ENCODE results near the gene RNF13. TPM values are rescaled to one million over a fixed set of nuclear protein-coding genes. Genes with fewer than 3 reads are reported as not detected.

RNF13 gene
- total RNA-seq, 4 donors from 2014 or later, result 62.3 to 106 (median 91.1) TPM

GRCh38 chr3:149967086-149967685 lies 154.2 kb downstream of the RNF13 start:
- Histone ChIP-seq H3K9me3 (no peaks in the 10 kb centered on the region), H3K27me3 (no peaks in the 10 kb centered on the region), H3K4me3 (no peak overlapping the region), H3K27ac (peak overlapping the region in 2 of 4 donors; percentile 98), H3K36me3 (peaks cover 0 to 12% of the 10 kb centered on the region in 2 donors), H3K4me1 (peaks cover 4 to 68% (median 17%) of the 10 kb centered on the region in 3 donors)
- TF ChIP-seq POLR2A (IDR thresholded peaks at IDR 0.05) (no peak), CTCF (IDR thresholded peaks at IDR 0.05) (peak; percentile 39 to 67 (median 60))
- ATAC-seq, result no peak
- WGBS, 2 donors (ENCODE audit: low coverage in 1 of 2), result 15% methylated on average over 9 of the region's 9 CpGs

DNA sequence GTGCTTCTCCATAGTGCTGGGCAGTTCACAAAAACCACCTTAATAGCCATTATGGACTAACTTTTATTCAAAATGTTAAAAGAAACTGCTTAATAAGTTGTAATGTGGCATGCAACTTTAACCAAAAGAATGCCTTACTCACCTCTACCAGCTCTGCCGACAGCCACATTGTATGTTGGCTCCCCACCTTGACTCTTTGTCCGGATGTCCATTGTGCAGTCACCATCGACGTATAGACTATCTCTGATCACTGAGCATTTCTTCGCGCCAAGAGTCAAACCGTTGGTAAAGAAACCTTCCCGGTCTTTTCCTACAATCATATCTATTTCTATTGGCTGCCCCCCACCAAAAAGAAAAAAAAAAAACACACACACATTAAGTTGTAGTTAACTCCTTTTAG lies 155.2 kb downstream of the RNF13 start:
- Histone ChIP-seq H3K27ac (peak overlapping the region; percentile 81 to 98 (median 98)), H3K4me3 (peak overlapping the region in 1 of 2 donors; percentile 99)
- TF ChIP-seq POLR2AphosphoS5 (IDR thresholded peaks at IDR 0.05), result no peak
- no peak for TF ChIP-seq CTCF (IDR thresholded peaks at IDR 0.05)
- TF ChIP-seq POLR2A (IDR thresholded peaks at IDR 0.05), result no peak

GRCh38 chr3:149969110-149969939 lies 156.3 kb downstream of the RNF13 start:
- Histone ChIP-seq H3K4me3 (peak overlapping the region; percentile 80 to 99), H3K9me3 (no peaks in the 10 kb centered on the region), H3K36me3 (peaks cover 0 to 12% of the 10 kb centered on the region in 2 donors), H3K27me3 (no peaks in the 10 kb centered on the region), H3K27ac (peak overlapping the region; percentile 81 to 98 (median 98)), H3K4me1 (peaks cover 4 to 60% (median 13%) of the 10 kb centered on the region in 3 donors)
- ATAC-seq, result peak; percentile 32
- WGBS, 2 donors (ENCODE audit: low coverage in 1 of 2), result 6 to 8% methylated on average over 12 to 15 of the region's 15 CpGs
- TF ChIP-seq EP300 (IDR thresholded peaks at IDR 0.05) (no peak), CTCF (IDR thresholded peaks at IDR 0.05) (peak in 2 of 4 experiments; percentile 10 to 36), POLR2A (IDR thresholded peaks at IDR 0.05) (no peak), POLR2AphosphoS5 (IDR thresholded peaks at IDR 0.05) (peak; percentile 64)

More for the DNA sequence above, 155.2 kb downstream of the RNF13 start:
- Histone ChIP-seq H3K36me3 (peaks cover 0 to 12% of the 10 kb centered on the region in 2 donors), H3K27me3 (no peaks in the 10 kb centered on the region), H3K9me3 (no peaks in the 10 kb centered on the region), H3K4me1 (peaks cover 4 to 71% (median 17%) of the 10 kb centered on the region in 3 donors)
- WGBS, 2 donors (ENCODE audit: low coverage in 1 of 2), result 24 to 48% methylated on average over 7 to 8 of the region's 8 CpGs
- no peak for ATAC-seq

DNA sequence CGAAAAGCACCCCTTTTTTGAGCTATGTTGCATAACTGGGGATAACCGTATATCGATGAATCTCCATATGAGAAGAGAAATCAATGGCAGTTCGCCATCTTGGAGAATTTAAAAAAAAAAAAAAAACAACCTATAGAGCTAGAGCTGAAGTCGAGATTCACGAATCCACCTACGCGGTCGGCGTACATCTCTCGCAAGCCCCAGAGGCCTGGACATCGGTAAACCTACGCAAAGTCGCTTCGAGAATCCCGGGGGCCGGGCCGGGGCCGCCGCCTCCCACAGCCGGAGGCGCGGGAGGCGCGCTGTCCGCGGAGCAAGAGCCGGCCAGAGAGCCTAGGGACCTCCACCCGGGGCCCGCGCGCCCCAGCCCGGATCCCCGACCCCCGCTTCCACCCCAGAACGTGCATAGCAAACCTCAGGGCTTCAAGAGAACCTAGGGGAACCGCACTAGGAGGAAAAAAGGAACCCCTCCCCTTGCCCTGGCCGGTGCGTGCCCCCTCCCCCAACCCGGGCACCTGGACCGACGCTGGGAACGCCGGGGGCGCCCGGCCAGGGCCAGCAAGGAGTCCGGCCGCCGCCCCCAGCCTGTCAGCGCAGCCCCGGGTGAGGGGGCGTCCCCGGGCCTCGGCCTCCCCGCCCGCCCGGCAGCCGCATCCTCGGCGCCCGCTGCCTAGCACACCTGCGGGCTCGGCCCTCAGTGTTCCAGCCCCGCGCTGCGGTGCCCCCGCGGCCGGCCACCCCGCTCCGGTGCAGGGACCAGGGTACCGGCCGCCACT lies 157.1 kb downstream of the RNF13 start:
- H3K4me3 ChIP-seq, result peak overlapping the region; percentile 80 to 99
- no peaks in the 10 kb centered on the region for H3K9me3 ChIP-seq
- H3K27me3 ChIP-seq, result no peaks in the 10 kb centered on the region
- H3K4me1 ChIP-seq, result peaks cover 0 to 53% (median 9%) of the 10 kb centered on the region in 3 donors
- peaks cover 0 to 12% of the 10 kb centered on the region in 2 donors for H3K36me3 ChIP-seq
- H3K27ac ChIP-seq, result peak overlapping the region; percentile 81 to 98 (median 98)
- peak; percentile 75 for ATAC-seq
- TF ChIP-seq POLR2A (IDR thresholded peaks at IDR 0.05), result no peak
- TF ChIP-seq EP300 (IDR thresholded peaks at IDR 0.05), result no peak
- no peak for TF ChIP-seq CTCF (IDR thresholded peaks at IDR 0.05)
- TF ChIP-seq POLR2AphosphoS5 (IDR thresholded peaks at IDR 0.05), result no peak
- WGBS, 2 donors (ENCODE audit: low coverage in 1 of 2), result 0% methylated on average over 13 to 28 of the region's 73 CpGs
